HG03521 (cell line): ENCODE measurements around the gene ATXN1.
A peak's percentile ranks its signal among the peaks of the same experiment; 100 is the strongest.
"Not testable (repeated sequence)": the region's sequence is repeated elsewhere in the genome, so short reads cannot be mapped to it uniquely, and the experiment has no call there.

Experiments used
- ATAC-seq: cut with Tn5 transposase; IDR thresholded peaks from one replicate; pipeline ENCODE4 v1.9.1; 2021; ENCODE audit warnings: mild to moderate bottlenecking, moderate library complexity; ENCODE audit not compliant: unreplicated experiment

ATXN1 gene

DNA sequence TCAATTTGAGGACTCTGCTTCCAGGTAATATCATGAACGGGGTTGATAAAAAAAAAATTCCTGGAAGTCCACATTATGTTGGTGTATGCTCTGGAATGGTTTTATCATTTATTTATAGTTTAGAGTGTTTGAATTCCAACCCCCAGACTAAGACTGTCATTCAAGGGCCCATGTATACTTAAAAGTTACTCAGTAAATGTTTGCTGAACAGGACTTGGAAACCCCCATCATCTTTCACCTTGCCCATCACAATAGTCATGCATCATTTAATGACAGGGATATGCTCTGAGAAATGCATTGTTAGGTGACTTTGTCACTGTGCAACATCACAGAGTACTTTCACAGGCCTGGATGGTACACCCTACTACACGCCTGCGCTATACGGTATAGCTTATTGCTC is 104.8 kb downstream of the ATXN1 start:
- no peak for ATAC-seq

DNA sequence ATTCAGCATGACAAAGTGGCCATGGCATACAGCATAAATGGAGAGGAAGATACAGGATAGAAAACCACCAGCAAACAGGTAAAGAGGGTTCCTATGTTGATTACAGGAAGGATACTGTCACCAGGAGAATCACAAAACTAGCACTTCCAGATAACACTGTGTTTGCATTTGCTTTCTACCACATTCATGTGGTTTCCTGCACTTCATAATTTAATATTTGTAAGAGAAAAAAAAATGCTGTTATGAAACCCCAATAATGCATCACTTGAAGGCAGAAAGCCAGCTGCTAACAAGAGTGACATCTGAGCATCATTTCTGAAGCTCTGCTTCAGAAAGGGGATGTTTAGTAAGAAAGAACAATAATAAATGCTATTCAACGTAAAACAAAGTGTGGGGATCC is 106.6 kb downstream of the ATXN1 start:
- ATAC-seq: no peak

DNA sequence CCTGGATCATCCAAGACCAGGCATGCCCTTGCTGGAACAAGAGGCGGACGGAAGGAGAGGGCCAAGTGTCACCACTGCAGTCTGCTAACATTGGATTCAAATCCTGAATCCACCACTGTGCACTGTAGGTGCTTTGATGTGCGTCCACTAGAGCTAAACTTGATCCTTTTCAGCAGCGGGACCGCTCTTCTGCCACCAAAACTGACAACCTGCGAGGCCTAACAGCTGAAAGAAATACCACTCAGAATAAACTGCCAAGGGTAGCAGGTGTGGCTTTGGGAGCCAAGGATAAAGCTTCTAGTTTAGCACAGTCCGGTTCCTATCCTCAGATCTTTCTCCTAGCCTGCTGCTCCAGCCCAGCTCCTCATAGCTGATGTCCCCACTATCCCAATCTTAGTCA is 108.0 kb downstream of the ATXN1 start:
- ATAC-seq: no peak

DNA sequence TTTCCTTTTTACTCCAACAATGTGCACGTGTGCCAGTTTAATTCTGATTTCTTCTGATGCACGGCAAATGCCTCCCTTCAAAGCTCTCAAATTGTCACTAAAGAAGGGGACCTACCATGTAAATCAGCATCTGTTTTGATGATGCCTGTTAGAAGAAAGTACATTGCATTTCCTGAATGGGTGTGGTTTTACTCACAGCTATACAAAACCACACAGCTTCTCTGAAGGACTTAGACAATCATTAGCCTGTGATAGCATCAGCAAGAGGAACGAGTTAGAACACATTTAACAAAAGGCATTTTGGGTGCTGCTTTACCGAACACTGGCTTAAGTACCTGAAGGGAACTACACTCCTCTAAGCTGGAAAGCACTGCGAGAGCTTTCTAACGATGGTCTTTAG is 109.4 kb downstream of the ATXN1 start:
- peak; percentile 81 for ATAC-seq

DNA sequence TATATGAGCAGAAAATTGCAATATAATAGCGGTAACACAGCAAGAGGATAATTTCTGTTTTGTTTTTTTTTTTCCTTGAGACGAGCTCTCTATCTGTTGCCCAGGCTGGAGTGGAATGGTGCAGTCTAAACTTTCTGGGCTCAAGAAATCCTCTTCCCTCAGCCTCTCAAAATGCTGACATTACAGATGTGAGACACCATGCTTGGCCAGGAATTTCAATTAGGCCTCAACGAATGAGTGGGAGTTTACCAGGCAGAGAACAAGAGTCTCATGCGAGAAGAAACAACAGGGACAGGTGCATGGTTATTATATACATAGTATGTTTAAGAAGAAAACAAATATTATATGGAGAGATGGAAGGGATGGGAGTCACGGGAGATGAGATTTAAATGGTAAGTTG is 111.4 kb downstream of the ATXN1 start:
- ATAC-seq: no peak

DNA sequence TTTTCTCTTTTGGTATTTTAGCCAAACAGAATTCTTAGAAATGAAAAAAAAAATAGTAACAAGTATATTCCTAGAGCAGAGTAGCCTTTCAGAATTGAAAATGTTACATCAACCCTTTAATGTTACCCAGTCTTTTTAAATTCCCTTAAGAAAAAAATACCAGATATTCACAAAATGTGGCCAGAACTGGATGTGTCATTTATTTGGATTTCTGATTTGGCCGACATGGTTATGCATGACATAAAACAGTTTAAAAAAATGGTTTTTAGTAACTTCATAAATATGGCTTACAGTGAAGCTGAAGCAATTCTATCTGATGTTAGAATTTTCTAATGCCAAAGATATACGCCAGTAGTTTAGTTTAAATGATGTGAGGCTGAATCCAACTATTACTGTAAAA is 112.0 kb downstream of the ATXN1 start:
- no peak for ATAC-seq

DNA sequence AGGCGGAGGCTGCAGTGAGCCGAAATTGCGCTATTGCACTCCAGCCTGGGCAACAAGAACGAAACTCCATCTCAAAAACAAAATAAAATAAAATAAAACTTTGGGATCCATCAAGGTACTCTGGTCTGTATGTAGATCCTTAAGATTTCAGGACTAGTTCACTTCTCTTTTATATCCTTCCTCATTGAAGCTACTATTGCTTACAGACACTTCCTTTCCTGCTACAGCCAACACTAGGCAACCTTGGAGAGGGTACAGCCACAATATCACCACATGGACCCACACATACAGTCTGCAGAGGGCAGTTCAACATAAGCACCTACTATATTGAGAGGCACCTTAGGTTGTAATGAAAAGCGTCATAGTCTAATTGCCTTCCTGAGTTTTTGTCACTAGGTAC is 113.3 kb downstream of the ATXN1 start:
- no peak for ATAC-seq

DNA sequence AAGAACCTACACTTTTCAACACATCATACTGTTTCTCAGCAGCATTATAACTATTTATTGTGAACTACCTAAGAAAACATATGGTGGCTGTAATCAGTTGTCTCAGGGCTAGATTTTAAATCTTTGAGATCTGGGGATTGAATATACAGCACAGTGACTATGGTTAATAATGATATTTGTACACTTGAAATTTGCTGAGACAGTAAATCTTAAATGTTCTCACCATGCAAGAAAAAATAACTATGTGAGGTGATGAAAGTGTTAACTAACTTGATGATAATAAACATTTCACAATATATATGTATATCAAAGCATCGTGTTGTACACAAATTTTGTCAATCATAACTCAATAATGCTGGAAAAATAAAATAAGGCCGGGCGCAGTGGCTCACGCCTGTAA is 113.8 kb downstream of the ATXN1 start:
- ATAC-seq: no peak

DNA sequence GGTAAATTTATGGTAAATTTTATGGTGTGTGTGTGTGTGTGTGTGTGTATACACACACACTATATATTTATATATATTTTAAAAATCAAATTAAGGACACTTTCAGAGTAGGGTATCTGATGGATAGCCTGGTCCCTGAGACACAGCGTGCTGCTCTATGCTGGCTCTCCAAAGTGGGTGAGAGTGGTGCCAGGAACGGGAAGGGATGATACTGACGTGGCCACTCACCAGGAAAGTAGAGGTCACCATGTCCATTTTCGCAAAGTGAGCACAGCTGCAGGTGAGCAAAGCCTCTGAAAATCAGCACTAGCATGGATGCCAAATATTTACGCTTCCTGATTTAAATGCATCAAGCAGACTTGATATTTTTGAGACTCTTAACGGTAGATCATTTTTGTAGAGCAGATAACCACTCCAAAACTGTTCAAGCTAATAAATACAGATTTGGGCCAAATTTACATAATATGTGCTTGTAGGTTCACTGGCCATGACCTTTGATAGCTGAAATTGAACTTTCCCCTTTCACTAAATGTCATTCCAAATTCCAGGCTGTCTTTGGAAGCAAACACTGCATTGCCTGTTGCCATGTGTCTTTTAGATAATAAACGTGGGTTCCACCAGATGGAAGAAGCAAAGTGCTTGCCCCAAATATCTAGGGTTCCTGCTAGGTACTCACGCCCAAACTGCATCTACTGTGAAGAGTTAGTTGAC is 116.6 kb downstream of the ATXN1 start:
- ATAC-seq: no peak

DNA sequence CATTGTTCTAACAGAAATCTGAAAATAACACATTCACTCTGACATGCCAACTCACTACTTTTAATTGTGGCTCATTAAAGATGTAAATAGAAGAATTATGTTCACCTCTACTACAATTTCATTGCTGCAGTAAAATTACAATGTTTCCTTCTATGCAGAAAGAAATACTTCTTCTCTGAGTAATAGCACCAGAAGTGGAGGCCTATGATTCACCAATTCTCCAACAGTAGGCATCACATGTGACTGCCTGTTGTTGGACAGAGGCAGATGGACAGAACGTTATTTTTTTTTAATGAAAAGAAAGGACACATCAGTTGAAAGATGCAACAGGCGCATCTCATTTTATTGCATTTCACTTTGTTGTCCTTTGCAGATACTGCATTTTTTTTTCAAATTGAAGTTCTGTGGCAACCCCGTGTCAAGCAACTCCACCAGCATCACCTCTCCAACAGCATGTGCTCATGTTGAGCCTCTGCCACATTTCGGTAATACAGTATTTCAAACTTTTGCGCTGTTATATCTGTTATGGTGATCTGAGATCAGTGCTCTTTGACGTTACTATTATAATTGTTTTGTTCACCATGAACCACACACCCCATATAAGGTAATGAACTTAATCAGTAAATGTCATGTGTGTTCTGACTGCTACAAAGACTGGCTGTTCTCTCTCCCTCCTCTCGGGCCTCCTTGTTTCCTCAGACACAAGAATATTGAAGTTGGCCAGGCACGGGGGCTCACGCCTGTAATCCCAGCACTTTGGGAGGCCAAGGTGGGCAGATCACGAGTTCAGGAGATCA is 121.4 kb downstream of the ATXN1 start:
- ATAC-seq: no peak

DNA sequence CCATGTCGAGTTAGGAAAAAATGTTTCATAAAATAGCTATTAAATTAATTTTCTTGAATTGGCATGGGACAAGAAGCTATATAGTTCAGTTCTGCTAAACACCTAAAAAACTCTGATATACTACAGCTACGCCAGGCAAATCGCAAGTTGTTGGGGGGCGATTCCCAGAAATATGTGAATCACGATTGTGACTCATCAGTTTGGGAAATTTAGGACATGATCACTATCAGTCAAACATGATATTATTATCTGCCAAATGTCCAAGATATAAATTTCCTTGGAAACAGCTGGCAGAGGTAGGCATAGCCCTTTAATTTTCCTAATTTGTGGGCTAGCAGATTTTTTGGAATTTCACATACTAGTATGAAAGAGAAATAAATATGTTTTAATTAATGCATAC is 123.6 kb downstream of the ATXN1 start:
- ATAC-seq: no peak

DNA sequence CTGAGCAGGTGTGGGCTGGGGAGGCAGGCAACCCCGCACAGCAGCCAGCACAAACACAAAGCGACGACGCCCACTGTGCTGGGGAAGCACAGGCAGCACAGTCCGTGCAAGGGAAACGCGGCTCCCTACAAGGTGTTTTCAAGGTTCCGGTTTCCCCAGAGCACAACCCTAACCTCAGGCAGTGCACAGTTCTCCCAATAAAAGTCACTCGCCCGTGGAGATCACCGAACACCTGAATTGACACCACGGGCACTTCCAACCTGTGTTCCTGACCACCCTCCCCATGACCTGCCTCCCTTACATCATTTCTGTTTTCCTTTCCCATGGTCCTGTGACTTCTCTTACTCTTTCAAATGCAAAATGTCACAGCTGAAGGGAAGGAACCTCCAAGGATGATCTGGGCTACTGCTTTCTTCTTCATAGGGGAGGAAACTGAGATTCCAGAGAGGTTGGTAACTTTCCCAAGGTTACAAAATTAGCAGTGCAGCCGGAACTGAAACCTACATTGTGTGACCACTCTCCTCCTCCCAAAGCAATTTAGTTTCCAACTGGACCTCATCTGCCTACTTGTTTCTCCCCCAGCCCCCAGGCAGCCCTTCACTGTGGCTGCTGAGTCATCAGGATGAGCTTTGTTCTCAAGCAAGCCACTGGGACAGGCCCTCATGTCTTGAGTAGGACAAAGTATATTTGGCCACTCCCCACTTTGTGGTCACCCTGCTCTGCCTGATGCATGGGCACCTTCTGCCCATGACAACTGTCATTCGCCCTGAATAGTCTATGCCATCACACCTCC is 125.3 kb downstream of the ATXN1 start:
- ATAC-seq: no peak

DNA sequence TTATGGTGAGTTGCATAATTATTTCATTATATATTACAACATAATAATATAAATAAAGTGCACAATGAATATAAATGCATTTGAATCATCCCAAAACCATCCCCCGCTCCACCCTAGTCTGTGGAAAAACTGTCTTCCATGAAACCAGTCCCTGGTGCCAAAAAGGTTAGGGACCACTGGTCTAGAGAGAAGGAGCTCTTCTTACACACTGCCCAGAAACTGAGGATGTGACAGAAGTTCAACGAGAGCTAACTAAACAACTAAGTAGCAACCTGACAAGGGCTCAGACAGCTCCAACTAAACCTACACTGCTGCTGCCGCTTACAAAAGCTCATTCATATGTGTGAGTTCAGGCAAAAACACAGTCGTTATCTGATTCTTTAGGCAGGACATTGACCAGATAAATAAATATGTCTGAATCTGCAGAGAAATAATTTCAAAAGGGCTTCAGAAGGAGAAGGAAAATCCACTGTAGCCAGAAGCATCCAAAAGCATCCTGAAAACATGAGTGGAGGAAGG is 125.9 kb downstream of the ATXN1 start:
- no peak for ATAC-seq

DNA sequence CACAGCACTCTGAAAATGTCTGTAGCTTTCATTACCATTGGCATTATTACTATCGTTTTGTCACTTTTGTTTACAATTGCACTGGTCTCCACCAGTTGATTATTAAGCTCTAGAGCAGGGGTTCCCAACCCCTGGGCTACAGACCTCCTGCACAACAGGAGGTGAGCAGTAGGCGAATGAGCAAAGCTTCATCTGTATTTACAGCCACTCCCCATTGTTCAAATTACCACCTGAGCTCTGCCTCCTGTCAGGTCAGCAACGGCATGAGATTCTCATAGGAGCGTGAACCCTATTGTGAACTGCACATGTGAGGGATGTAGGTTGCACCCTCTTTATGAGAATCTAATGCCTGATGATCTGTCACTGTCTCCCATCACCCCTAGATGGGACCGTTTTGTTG is 126.4 kb downstream of the ATXN1 start:
- ATAC-seq: no peak

DNA sequence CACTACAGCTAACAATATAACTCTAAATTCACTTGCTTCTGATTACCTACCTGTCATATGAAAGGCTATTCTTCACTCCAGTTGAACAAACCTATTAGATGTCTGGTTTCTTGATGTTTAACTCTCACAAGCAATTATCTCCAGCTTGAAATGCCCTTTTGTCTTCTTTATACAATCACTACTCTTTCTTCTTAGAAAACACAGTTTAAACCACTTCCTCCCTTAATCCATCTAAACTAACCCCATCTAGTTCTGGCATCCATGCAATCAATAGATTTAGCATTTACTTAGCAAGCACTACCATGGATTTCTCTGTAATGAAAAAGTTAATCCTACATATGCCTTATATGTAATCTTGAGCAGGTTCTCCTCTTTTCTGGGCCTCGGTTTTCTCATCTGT is 127.3 kb downstream of the ATXN1 start:
- no peak for ATAC-seq

DNA sequence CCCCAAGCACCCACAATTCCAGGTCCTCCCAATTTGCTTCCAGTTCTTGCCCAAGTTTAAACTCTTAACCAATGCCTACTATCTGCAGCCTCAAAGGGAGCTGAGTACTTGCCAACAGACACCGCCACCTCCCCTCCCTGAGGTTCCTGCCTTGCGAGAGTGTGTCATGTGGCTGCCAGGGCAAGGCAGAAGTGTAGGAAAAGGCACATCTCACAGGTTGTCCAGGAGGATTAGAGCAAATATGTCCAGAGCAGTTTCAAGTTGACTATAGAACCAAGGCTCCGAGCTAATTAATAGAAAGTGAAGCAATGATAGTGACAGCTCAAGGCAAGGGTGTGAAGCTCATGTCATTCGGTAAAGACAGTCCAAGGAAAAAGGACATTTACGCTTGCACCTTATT is 127.8 kb downstream of the ATXN1 start:
- ATAC-seq: no peak

DNA sequence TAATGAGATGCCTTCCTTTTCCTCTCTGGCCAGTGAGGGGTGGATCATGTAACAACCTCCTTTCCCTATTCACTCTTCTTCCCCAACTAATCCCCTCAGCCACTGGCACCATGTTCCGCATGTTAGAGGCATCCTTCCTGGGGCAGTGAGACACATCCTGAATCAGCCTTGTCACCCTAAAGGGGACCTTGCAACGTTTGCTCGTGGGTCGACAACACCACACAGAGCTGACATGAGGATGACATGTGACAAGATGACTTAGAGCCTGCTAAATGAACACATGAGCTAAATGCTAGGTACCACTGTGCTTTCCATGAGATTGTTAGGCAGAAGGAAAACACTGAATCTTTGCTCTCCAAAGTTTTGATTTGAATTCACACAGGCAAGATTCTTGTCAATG is 129.2 kb downstream of the ATXN1 start:
- no peak for ATAC-seq

DNA sequence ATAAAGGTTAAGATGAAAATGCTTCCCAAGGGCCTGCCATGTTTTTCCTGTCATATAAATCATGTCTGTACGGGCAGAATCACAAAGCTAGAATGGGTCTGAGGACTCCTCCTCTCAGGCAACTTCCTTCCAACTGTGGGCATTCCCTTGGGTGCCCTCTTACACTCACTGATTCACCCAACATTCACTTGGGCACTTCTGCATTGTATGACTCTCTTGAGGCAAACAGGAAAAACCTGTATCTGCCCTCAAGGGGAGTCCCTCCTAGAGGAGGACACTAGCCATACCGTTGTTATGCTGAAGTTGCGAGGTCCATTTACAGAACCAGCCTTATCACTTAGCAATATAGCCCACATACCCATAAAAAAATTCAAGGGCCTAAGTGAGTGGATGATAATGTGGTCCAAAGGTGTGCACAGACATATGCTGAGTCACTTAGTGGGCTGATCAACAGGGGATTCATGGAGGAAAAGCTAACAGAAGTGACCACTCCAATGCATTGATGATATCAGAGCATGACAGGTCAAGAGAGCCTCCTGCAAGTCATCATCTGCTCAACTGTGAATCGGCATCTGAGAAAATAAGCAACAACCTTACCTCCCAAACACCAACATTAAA is 131.1 kb downstream of the ATXN1 start:
- ATAC-seq: no peak

DNA sequence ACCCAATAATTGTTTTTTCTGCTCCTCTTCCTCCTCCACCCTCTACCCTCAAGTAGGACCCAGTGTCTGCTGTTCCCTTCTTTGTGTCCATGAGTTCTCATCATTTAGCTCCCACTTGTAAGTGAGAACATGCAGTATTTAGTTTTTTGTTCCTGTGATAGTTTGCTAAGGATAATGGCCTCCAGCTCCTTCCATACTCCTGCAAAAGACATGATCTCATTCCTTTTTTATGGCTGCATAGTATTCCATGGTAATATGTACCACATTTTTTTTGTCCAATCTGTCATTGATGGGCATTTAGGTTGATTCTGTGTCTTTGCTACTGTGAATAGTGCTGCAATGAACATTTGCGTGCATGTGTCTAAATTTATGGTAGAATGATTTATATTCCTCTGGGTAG is 132.7 kb downstream of the ATXN1 start:
- ATAC-seq: not testable (repeated sequence)

DNA sequence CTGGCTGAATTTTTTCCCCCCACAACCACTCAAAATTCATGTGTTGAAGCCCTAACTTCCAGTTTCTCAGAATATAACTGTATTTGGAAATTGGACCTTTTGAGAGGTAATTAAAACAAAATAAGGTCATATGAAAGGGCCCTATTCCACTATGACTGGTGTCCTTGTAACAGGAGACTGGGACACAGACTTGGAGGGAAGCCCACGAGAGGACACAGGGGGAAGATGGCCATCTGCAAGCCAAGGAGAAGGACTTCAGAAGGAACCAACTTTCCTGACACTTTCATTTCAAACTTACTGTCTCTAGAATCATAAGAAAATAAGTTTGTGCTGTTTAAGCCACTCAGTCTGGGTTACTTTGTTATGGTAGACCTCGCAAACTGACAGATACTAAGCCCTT is 134.6 kb downstream of the ATXN1 start:
- ATAC-seq: no peak
